Caco-2 (cell line): ENCODE measurements around the gene IL21R. TPM values are rescaled to one million over a fixed set of nuclear protein-coding genes. Genes with fewer than 3 reads are reported as not detected.

Source experiments
- BruUV-seq: library from RNA; stranded (reverse); fragments of 400-500 nt; replicated peaks from 2 replicates; lab custom pipeline; 2021; lab: Mats Ljungman, UMichigan
- CTCF ChIA-PET: fragments of 300-600 bp; sonication (Branson Sonifier 250); formaldehyde crosslinking; loops from one replicate; lab custom pipeline; 2022; ENCODE audit warnings: antibody characterized with exemption; lab: Charles Lee
- POLR2A ChIA-PET: fragments of 300-600 bp; sonication (Branson Sonifier 250); formaldehyde crosslinking; loops from one replicate; lab custom pipeline; 2022; ENCODE audit warnings: antibody characterized with exemption; lab: Charles Lee
- DNase-seq, 2 experiments: peaks; one replicate each; pipeline versions ENCODE4 v3.0.0 to v3.0.0-alpha.2; 2020 to 2022
- H3K27me3 ChIP-seq: replicated peaks from 2 replicates; pipeline ENCODE4 v1.6.0; 2011; ENCODE audit warnings: low read length; ENCODE audit not compliant: control insufficient read depth, insufficient read depth
- H3K36me3 ChIP-seq: 2 replicates; pipeline ENCODE4 v1.5.1; 2011; ENCODE audit warnings: low read length; ENCODE audit not compliant: control insufficient read depth, insufficient read depth
- H3K4me1 ChIP-seq: fragments of 250-450 bp; sonication (Bioruptor Pico); 2 replicates; pipeline ENCODE4 v1.5.1; 2020; ENCODE audit warnings: mild to moderate bottlenecking
- H3K4me3 ChIP-seq: 2 replicates; pipeline ENCODE4 v1.5.1; 2011; ENCODE audit warnings: low read depth, mild to moderate bottlenecking, control low read depth, low read length
- H3K9me3 ChIP-seq: fragments of 250-450 bp; sonication (Bioruptor Pico); 2 replicates; pipeline ENCODE4 v1.5.1; 2020; ENCODE audit warnings: mild to moderate bottlenecking, moderate library complexity
- H3K27ac Mint-ChIP-seq: one replicate; pipeline ENCODE4 v1.8.0; 2022; ENCODE audit warnings: mixed read lengths; ENCODE audit not compliant: unreplicated experiment
- H3K27me3 Mint-ChIP-seq: one replicate; pipeline ENCODE4 v1.8.0; 2022; ENCODE audit warnings: mixed read lengths; ENCODE audit not compliant: insufficient read depth, unreplicated experiment
- H3K36me3 Mint-ChIP-seq: one replicate; pipeline ENCODE4 v1.8.0; 2022; ENCODE audit warnings: mild to moderate bottlenecking, mixed read lengths; ENCODE audit not compliant: insufficient read depth, unreplicated experiment
- H3K4me1 Mint-ChIP-seq: one replicate; pipeline ENCODE4 v1.8.0; 2022; ENCODE audit warnings: low read depth, mixed read lengths; ENCODE audit not compliant: unreplicated experiment
- H3K4me3 Mint-ChIP-seq: one replicate; pipeline ENCODE4 v1.8.0; 2022; ENCODE audit warnings: mild to moderate bottlenecking, moderate library complexity, mixed read lengths; ENCODE audit not compliant: unreplicated experiment
- H3K9me3 Mint-ChIP-seq: one replicate; pipeline ENCODE4 v1.8.0; 2022; ENCODE audit warnings: mixed read lengths; ENCODE audit not compliant: unreplicated experiment
- CTCF ChIP-seq, 2 experiments: fragments of 200-600 bp in 1 of 2; IDR thresholded peaks; 1 replicate in 1 of 2; 2 replicates in 1 of 2; pipeline versions ENCODE4 v1.5.1 to v1.8.0; 2011 to 2022; ENCODE audit warnings: antibody characterized with exemption in 1 of 2, control low read depth in 1 of 2, inconsistent platforms in 1 of 2, low read depth in 1 of 2, low read length in 1 of 2, mild to moderate bottlenecking in 1 of 2, moderate library complexity in 1 of 2; ENCODE audit not compliant: insufficient read depth in 1 of 2, severe bottlenecking in 1 of 2, unreplicated experiment in 1 of 2
- intact Hi-C: fragments of 100-400 bp; cut with micrococcal nuclease; formaldehyde crosslinking; loops from one replicate; pipeline ENCODE4 v1.10.0; 2022; ENCODE audit not compliant: unreplicated experiment
- total RNA-seq: library from RNA; stranded (reverse); gene quantifications from 2 replicates; pipeline ENCODE4 v1.2.3, GENCODE V29; 2022

IL21R gene
- total RNA-seq, 1 experiment from 2014 or later: 0.07 TPM

- no TSS peak for BruUV-seq
- no peak overlapping the region for H3K4me3 Mint-ChIP-seq
- ChIA-PET POLR2A (no interaction called here), CTCF (no interaction called here)
- Histone ChIP-seq H3K36me3 (no peaks in the 10 kb centered on the region), H3K4me3 (no peak overlapping the region), H3K27me3 (no peaks in the 10 kb centered on the region), H3K4me1 (no peaks in the 10 kb centered on the region), H3K9me3 (no peaks in the 10 kb centered on the region)
- no peak for TF ChIP-seq CTCF (IDR thresholded peaks at IDR 0.05; ENCODE audit: insufficient read depth in 1 of 2, low read depth in 1 of 2, low read length in 1 of 2, severe bottlenecking in 1 of 2, unreplicated experiment in 1 of 2)
- intact Hi-C loops: no loop called here
- H3K27me3 Mint-ChIP-seq: peaks cover 5% of the 10 kb centered on the region
- no peaks in the 10 kb centered on the region for H3K4me1 Mint-ChIP-seq
- no peak overlapping the region for H3K27ac Mint-ChIP-seq
- no peaks in the 10 kb centered on the region for H3K36me3 Mint-ChIP-seq
- no peak for DNase-seq
- no peaks in the 10 kb centered on the region for H3K9me3 Mint-ChIP-seq
These were observed 28.5 kb downstream of the IL21R start for GRCh38 chr16:27430512-27430911.

- H3K9me3 Mint-ChIP-seq: no peaks in the 10 kb centered on the region
- Histone ChIP-seq H3K4me3 (no peak overlapping the region), H3K36me3 (no peaks in the 10 kb centered on the region), H3K9me3 (no peaks in the 10 kb centered on the region), H3K27me3 (no peaks in the 10 kb centered on the region), H3K4me1 (no peaks in the 10 kb centered on the region)
- H3K27me3 Mint-ChIP-seq: peaks cover 5% of the 10 kb centered on the region
- CTCF ChIA-PET: no interaction called here
- POLR2A ChIA-PET: no interaction called here
- no peaks in the 10 kb centered on the region for H3K4me1 Mint-ChIP-seq
- H3K27ac Mint-ChIP-seq: no peak overlapping the region
- BruUV-seq: no TSS peak
- no peak for TF ChIP-seq CTCF (IDR thresholded peaks at IDR 0.05; ENCODE audit: insufficient read depth in 1 of 2, low read depth in 1 of 2, low read length in 1 of 2, severe bottlenecking in 1 of 2, unreplicated experiment in 1 of 2)
- no peak overlapping the region for H3K4me3 Mint-ChIP-seq
- intact Hi-C loops: no loop called here
- H3K36me3 Mint-ChIP-seq: no peaks in the 10 kb centered on the region
- no peak for DNase-seq
These were observed 29.0 kb downstream of the IL21R start for GRCh38 chr16:27430923-27431484.

- Mint-ChIP-seq H3K27me3 (peaks cover 5% of the 10 kb centered on the region), H3K27ac (no peak overlapping the region), H3K4me1 (no peaks in the 10 kb centered on the region), H3K9me3 (no peaks in the 10 kb centered on the region), H3K36me3 (no peaks in the 10 kb centered on the region), H3K4me3 (no peak overlapping the region)
- Histone ChIP-seq H3K4me3 (no peak overlapping the region), H3K9me3 (no peaks in the 10 kb centered on the region), H3K36me3 (no peaks in the 10 kb centered on the region), H3K27me3 (no peaks in the 10 kb centered on the region), H3K4me1 (no peaks in the 10 kb centered on the region)
- intact Hi-C loops: no loop called here
- CTCF ChIA-PET: no interaction called here
- no peak for TF ChIP-seq CTCF (IDR thresholded peaks at IDR 0.05; ENCODE audit: insufficient read depth in 1 of 2, low read depth in 1 of 2, low read length in 1 of 2, severe bottlenecking in 1 of 2, unreplicated experiment in 1 of 2)
- no peak for DNase-seq
- BruUV-seq: no TSS peak
- POLR2A ChIA-PET: no interaction called here
These were observed 30.0 kb downstream of the IL21R start for GRCh38 chr16:27431773-27432532.
